Stimulated activated CD4-positive, alpha-beta T cell treated with anti-CD3 and anti-CD28 coated beads, Interleukin-2, amount 100 ng/mL, for 48 hours (primary cell): Measurements from ENCODE around the gene PCDHGB4.
"Not testable (repeated sequence)": the region's sequence is repeated elsewhere in the genome, so short reads cannot be mapped to it uniquely, and the experiment has no call there.

ENCODE experiments used
- DNase-seq, 2 donors: peaks; one replicate each; pipeline ENCODE4 v3.0.0-alpha.2; 2020

PCDHGB4 gene

DNA sequence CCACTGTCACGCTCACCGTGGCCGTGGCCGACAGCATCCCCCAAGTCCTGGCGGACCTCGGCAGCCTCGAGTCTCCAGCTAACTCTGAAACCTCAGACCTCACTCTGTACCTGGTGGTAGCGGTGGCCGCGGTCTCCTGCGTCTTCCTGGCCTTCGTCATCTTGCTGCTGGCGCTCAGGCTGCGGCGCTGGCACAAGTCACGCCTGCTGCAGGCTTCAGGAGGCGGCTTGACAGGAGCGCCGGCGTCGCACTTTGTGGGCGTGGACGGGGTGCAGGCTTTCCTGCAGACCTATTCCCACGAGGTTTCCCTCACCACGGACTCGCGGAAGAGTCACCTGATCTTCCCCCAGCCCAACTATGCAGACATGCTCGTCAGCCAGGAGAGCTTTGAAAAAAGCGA lies 45.2 kb downstream of the PCDHGB4 start:
- not testable (repeated sequence) for DNase-seq

DNA sequence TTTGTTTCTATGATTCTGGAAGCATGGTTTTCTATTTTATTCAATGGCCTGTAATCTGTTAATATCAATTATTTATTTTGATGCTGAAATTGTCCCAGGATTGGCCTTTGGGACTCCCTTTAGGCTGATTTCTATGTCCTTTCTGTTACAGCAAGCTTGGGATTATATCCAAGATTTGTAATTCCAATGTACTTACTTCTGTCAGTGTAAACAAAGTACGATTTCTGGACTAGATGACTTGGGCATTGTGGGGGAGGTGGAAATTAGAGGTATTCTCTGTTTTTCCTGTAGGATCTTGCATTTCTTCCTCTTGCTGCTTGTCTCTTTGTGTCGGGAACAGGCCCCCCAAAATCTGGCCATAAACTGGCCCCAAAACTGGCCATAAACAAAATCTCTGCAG lies 46.5 kb downstream of the PCDHGB4 start:
- no peak for DNase-seq

DNA sequence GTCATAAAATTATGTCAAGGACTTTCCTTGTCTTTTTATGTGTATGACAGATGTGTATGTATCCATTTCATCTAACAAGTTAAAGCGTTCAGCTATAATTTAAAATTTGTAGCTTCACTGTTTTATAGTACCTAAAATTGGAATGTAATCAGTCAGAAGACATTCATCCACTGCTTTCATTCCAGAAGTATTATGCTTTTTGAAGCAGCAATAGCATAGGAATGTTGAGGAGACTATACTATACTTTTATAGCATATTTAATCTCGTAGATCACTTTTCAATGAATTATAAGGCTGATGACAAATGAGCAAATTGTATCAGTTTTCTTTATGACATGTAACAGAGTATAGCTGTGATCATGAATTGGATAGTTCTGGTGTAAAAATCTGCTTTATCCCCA lies 49.7 kb downstream of the PCDHGB4 start:
- DNase-seq = no peak

DNA sequence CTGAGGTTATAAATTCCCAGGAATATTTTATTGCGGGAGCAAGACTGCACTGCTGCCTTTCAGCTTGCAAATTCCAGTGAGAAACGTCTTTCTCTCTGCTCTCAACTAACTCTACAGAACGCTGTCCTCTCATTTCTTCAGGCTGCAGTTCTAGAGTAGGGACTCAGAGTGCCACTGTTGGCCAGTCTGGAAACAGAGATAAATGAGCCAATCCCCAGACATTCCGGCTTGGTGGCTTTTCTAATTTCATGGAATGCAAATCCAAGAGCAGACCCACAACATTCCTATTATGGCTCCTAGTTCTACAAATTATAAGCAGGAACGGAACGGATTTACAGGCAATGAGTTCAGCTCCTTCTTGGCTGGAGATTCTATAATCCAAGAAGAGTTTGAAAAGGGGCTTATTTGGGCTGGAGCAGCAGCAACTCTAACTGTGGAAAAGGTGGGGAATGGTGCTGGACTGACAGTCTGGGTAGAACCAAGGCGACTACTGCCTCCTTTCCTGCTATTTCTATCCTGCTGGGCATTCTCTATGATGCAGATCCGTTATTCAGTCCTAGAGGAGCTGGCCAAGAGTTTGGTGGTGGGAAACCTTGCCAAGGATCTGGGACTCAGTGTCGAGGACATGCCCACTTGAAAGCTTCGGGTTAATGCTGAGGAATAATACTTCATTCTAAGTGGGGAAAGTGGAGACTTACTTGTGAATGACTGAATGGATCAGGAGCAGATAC lies 52.1 kb downstream of the PCDHGB4 start:
- DNase-seq = no peak
